OCI-LY7 (cell line): Measurements from ENCODE around the gene PARD3. TPM values are rescaled to one million over a fixed set of nuclear protein-coding genes. Genes with fewer than 3 reads are reported as not detected.

Experiments
- BruUV-seq: library from RNA; stranded (reverse); fragments of 400-500 nt; replicated peaks from 2 replicates; lab custom pipeline; 2021; lab: Mats Ljungman, UMichigan
- CTCF ChIA-PET: fragments of 300-600 bp; sonication (Branson Sonifier 250); formaldehyde crosslinking; loops from one replicate; lab custom pipeline; 2022; ENCODE audit warnings: antibody characterized with exemption; ENCODE audit not compliant: unreplicated experiment; lab: Charles Lee
- POLR2A ChIA-PET: fragments of 300-600 bp; sonication (Branson Sonifier 250); formaldehyde crosslinking; loops from one replicate; lab custom pipeline; 2022; ENCODE audit warnings: antibody characterized with exemption; lab: Charles Lee
- DNase-seq: peaks from one replicate; pipeline ENCODE4 v3.0.0-alpha.2; 2015; ENCODE audit warnings: low spot score
- H2AFZ ChIP-seq: fragments of 200-600 bp; sonication (generic), shearing (Covaris generic); 2 replicates; pipeline ENCODE4 v1.6.1; 2014; ENCODE audit warnings: mild to moderate bottlenecking, antibody characterized with exemption, low read length, moderate library complexity
- H3K27ac ChIP-seq: fragments of 200-600 bp; sonication (generic); 2 replicates; pipeline ENCODE4 v1.5.1; 2014; ENCODE audit warnings: mixed run types, low read depth, mild to moderate bottlenecking, moderate library complexity, low read length, inconsistent platforms; ENCODE audit not compliant: poor library complexity, severe bottlenecking
- H3K36me3 ChIP-seq: fragments of 200-600 bp; sonication (generic); 2 replicates; pipeline ENCODE4 v1.6.1; 2014; ENCODE audit warnings: mild to moderate bottlenecking, antibody characterized with exemption, low read length, moderate library complexity, mixed read lengths; ENCODE audit not compliant: insufficient read depth
- H3K4me1 ChIP-seq: fragments of 200-600 bp; sonication (generic); 2 replicates; pipeline ENCODE4 v1.5.1; 2014; ENCODE audit warnings: mild to moderate bottlenecking, low read length; ENCODE audit not compliant: insufficient read depth, poor library complexity, severe bottlenecking
- H3K4me2 ChIP-seq: fragments of 200-600 bp; sonication (generic); 2 replicates; pipeline ENCODE4 v1.6.1; 2014; ENCODE audit warnings: mild to moderate bottlenecking, low read length
- H3K4me3 ChIP-seq: fragments of 200-600 bp; sonication (generic); 2 replicates; pipeline ENCODE4 v1.5.1; 2014; ENCODE audit warnings: mild to moderate bottlenecking, low read depth, low read length; ENCODE audit not compliant: poor library complexity, severe bottlenecking
- H3K79me2 ChIP-seq: fragments of 200-600 bp; sonication (generic); 2 replicates; pipeline ENCODE4 v1.6.1; 2016; ENCODE audit warnings: low read depth, mild to moderate bottlenecking, low read length, moderate library complexity, mixed read lengths; ENCODE audit not compliant: insufficient read depth
- H3K9me2 ChIP-seq: fragments of 200-600 bp; sonication (generic); 2 replicates; pipeline ENCODE4 v1.6.1; 2016; ENCODE audit warnings: mild to moderate bottlenecking, low read length, mixed read lengths; ENCODE audit not compliant: insufficient read depth
- H3K9me3 ChIP-seq: fragments of 200-600 bp; sonication (generic); 2 replicates; pipeline ENCODE4 v1.6.1; 2014; ENCODE audit warnings: mild to moderate bottlenecking, mixed run types, low read length, mixed read lengths
- H4K20me1 ChIP-seq: fragments of 200-600 bp; sonication (generic); 2 replicates; pipeline ENCODE4 v1.6.1; 2014; ENCODE audit warnings: mild to moderate bottlenecking, antibody characterized with exemption, low read length, moderate library complexity, mixed read lengths; ENCODE audit not compliant: insufficient read depth
- CTCF ChIP-seq: fragments of 200-600 bp; sonication (generic); conservative IDR thresholded peaks from 2 replicates; pipeline ENCODE4 v1.5.1; 2014; ENCODE audit warnings: mild to moderate bottlenecking, antibody characterized with exemption, low read length, moderate library complexity, mixed read lengths
- EZH2phosphoT487 ChIP-seq: fragments of 200-600 bp; sonication (generic); IDR thresholded peaks from 2 replicates; pipeline ENCODE4 v1.6.1; 2018; ENCODE audit warnings: low read depth, borderline replicate concordance, mild to moderate bottlenecking, mixed run types, antibody characterized with exemption, low read length, moderate library complexity, mixed read lengths
- intact Hi-C: fragments of 100-400 bp; cut with micrococcal nuclease; formaldehyde crosslinking; loops from one replicate; pipeline ENCODE4 v1.10.0; 2022; ENCODE audit not compliant: unreplicated experiment
- total RNA-seq, 2 experiments: library from RNA; depleted of rRNA in 1 of 2; stranded (reverse); fragments of >200 nt in 1 of 2; shearing (Covaris generic) in 1 of 2; gene quantifications; 2 replicates each; pipeline ENCODE4 v1.2.3, GENCODE V29; 2014 to 2022

PARD3 gene
- total RNA-seq, 2 experiments from 2014 or later, result not detected

GRCh38 chr10:34858003-34858402, 42.9 kb upstream of the PARD3 start:
- POLR2A ChIA-PET, result no interaction called here
- BruUV-seq, result no TSS peak
- intact Hi-C loops, result no loop called here

GRCh38 chr10:34854147-34854601, 39.1 kb upstream of the PARD3 start:
- Histone ChIP-seq H3K9me3 (no peaks in the 10 kb centered on the region), H3K4me3 (no peak overlapping the region), H2AFZ (no peak overlapping the region), H3K79me2 (no peaks in the 10 kb centered on the region), H3K4me1 (no peaks in the 10 kb centered on the region), H4K20me1 (no peaks in the 10 kb centered on the region), H3K27ac (no peak overlapping the region), H3K9me2 (no peaks in the 10 kb centered on the region), H3K4me2 (no peak overlapping the region), H3K36me3 (no peaks in the 10 kb centered on the region)
- intact Hi-C loops, result no loop called here
- CTCF ChIA-PET, result no interaction called here
- no TSS peak for BruUV-seq
- TF ChIP-seq CTCF (no peak), EZH2phosphoT487 (no peak)
- no peak for DNase-seq
- POLR2A ChIA-PET, result interaction anchor here (0.6 to 1.0 kb wide), 2 partner anchors 17 to 46 kb away, joined by 3 to 4 read pairs; no protein-coding TSS in a partner anchor

More at GRCh38 chr10:34858003-34858402, 42.9 kb upstream of the PARD3 start:
- H3K27ac ChIP-seq, result no peak overlapping the region
- H3K9me3 ChIP-seq, result no peaks in the 10 kb centered on the region
- no peak for DNase-seq
- H3K79me2 ChIP-seq, result no peaks in the 10 kb centered on the region
- no peaks in the 10 kb centered on the region for H3K4me1 ChIP-seq
- no peaks in the 10 kb centered on the region for H3K36me3 ChIP-seq
- no peak for TF ChIP-seq EZH2phosphoT487
- no peak for TF ChIP-seq CTCF
- H4K20me1 ChIP-seq, result no peaks in the 10 kb centered on the region
- no peaks in the 10 kb centered on the region for H3K9me2 ChIP-seq
- H3K4me3 ChIP-seq, result no peak overlapping the region
- no peak overlapping the region for H3K4me2 ChIP-seq
- CTCF ChIA-PET, result no interaction called here
- no peak overlapping the region for H2AFZ ChIP-seq

- H3K79me2 ChIP-seq, result no peaks in the 10 kb centered on the region
- ChIA-PET POLR2A (interaction anchor here (0.7 kb wide), 1 partner anchor 40 kb away, joined by 3 read pairs; no protein-coding TSS in a partner anchor), CTCF (interaction anchor here (0.6 kb wide), 1 partner anchor 1908 kb away, joined by 3 read pairs; no protein-coding TSS in a partner anchor)
- TF ChIP-seq EZH2phosphoT487, result no peak
- TF ChIP-seq CTCF, result no peak
- no peak overlapping the region for H3K4me3 ChIP-seq
- no peaks in the 10 kb centered on the region for H3K36me3 ChIP-seq
- no peak overlapping the region for H3K4me2 ChIP-seq
- intact Hi-C loops, result no loop called here
- H3K9me3 ChIP-seq, result no peaks in the 10 kb centered on the region
- no peaks in the 10 kb centered on the region for H3K4me1 ChIP-seq
- no peaks in the 10 kb centered on the region for H3K9me2 ChIP-seq
- no peaks in the 10 kb centered on the region for H4K20me1 ChIP-seq
- no TSS peak for BruUV-seq
- no peak for DNase-seq
- H2AFZ ChIP-seq, result no peak overlapping the region
- H3K27ac ChIP-seq, result no peak overlapping the region
Measured at GRCh38 chr10:34853357-34853756, 38.3 kb upstream of the PARD3 start.
